ENCODE measurements around the gene VAPB.
"Not testable (repeated sequence)": the region's sequence is repeated elsewhere in the genome, so short reads cannot be mapped to it uniquely, and the experiment has no call there.

VAPB gene

DNA sequence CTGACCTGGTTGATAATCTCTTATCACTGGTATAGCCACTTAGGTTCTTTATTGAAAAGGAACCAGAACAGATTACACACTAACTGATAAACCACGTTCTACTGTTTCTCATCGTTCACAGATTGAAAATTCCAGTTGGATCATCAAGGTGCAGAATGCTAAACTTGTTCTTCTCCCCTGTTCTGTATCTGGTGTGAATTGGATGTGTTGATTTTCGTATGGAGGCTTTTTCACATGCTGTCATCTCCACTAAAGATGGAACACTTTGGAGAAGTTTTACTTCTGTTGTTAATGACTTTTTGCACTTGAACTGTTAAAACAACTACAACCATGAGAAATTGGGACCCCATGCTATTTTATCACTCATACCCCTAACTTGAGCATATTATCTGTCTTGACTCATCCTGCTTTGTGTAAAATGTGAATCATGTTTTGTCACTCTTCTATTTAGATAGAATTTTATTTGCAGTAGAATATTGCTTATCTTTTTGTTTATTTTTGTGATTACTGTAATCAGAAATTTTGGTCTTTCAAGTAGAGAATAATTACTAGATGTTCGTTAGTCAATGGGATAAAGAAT, 17.5 kb downstream of the VAPB start:
- Mint-ChIP-seq H3K27me3 (no peaks in the 10 kb centered on the region), H3K4me1 (peaks cover 13 to 29% of the 10 kb centered on the region in 2 donors), H3K27ac (no peak overlapping the region), H3K9me3 (no peaks in the 10 kb centered on the region), H3K4me3 (no peak overlapping the region), H3K36me3 (peaks cover 0 to 2% of the 10 kb centered on the region in 2 donors)
- DNase-seq (no peak), ATAC-seq (replicated peaks) (no peak)

DNA sequence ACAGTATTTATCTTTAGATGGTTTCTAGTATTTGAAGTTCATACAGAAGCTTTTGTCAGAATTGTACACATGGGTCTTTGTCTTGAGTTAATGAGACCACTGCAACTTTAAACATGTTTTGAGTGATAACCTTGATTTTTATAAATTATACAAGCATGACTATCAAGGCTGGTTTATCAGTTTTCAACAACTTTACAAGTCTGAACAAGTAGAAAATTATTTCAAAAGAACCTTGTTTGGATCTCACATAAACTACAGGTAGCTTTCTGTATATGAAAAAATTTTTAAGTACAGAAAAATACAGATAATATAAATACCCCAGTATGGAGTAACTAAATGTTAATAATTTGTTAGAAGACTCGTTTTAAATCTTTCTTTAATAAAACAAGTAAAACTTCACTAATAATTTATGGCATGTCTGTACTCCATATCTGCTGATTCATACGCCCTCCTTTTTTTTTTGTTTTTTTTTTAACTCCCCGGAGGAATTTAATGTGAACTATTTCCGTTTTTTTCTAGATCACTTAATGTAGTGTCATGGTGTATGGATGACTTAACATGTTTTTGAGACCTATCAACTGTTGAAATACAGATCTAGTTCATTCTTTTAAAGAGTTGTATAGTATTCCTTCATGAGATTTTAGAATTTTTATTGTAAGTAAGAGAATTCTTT, 18.3 kb downstream of the VAPB start:
- Mint-ChIP-seq H3K36me3 (peaks cover 0 to 2% of the 10 kb centered on the region in 2 donors), H3K9me3 (no peaks in the 10 kb centered on the region), H3K27ac (no peak overlapping the region), H3K4me1 (peaks cover 13 to 35% of the 10 kb centered on the region in 2 donors), H3K4me3 (no peak overlapping the region), H3K27me3 (no peaks in the 10 kb centered on the region)
- ATAC-seq (replicated peaks) (no peak), DNase-seq (no peak)

DNA sequence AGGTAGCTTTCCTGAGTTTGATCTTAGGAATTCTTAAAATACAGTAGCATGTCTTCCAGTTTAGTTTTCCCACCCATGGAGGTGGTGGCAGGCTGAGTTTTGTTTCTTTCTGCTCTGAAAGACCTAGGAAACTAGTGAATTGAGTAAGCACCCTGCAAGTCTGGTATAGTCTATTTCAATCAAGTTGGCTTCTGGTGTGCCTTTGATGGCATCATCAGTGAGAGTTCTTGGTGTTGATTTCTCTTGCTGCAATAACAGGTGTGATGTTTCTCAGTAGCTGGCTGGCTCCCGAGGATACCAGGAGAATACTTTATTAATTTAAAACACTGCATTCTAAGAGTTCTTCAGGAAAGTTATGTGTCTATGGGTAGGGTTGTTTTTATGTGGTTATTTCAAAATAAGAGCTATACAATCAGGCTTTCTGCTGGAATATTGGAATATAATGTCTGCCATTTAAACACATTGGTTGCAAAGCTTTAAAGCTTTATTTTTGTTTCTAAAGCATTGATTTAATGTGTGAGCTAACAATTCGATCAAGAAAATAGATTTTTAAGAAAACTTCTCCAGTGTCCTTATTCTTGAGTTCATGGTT, 19.0 kb downstream of the VAPB start:
- peaks cover 13 to 35% of the 10 kb centered on the region in 2 donors for H3K4me1 Mint-ChIP-seq
- no peaks in the 10 kb centered on the region for H3K27me3 Mint-ChIP-seq
- ATAC-seq (replicated peaks), result no peak
- H3K9me3 Mint-ChIP-seq, result no peaks in the 10 kb centered on the region
- no peak for DNase-seq
- H3K36me3 Mint-ChIP-seq, result peaks cover 0 to 2% of the 10 kb centered on the region in 2 donors
- H3K4me3 Mint-ChIP-seq, result no peak overlapping the region
- H3K27ac Mint-ChIP-seq, result peak overlapping the region; percentile 38

DNA sequence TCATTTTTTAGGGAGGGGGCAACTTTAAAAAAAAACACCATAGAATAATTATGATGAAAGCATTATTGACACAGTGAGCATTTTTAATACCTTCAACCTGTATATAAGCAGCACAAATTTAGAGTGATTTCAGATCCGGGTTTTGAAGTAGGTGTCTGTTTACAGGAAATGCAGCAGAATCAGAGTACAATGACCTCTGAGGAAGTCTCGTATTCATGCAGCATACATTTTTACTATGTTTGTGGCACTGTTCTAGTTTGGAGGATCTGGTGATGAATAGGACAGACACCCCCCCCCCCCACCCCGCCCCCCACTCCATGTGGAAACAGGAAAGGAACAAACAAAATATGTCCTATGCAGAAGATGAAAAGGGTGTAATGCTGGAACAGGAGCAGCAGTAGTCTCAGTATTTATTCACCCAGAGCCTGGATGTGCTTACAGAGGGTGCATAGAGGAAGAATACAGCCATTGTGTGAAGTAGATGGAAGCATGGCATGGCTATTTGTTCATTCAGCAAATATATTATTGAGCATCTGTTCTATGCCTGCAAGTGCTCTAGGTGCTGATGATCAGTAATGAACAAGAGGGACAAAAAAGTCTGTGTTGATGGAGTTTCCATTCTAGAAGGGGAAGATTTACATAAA, 19.7 kb downstream of the VAPB start:
- Mint-ChIP-seq H3K27ac (no peak overlapping the region), H3K4me1 (peaks cover 13 to 35% of the 10 kb centered on the region in 2 donors), H3K9me3 (no peaks in the 10 kb centered on the region), H3K4me3 (no peak overlapping the region), H3K36me3 (peaks cover 0 to 2% of the 10 kb centered on the region in 2 donors), H3K27me3 (no peaks in the 10 kb centered on the region)
- DNase-seq (no peak), ATAC-seq (replicated peaks) (no peak)

DNA sequence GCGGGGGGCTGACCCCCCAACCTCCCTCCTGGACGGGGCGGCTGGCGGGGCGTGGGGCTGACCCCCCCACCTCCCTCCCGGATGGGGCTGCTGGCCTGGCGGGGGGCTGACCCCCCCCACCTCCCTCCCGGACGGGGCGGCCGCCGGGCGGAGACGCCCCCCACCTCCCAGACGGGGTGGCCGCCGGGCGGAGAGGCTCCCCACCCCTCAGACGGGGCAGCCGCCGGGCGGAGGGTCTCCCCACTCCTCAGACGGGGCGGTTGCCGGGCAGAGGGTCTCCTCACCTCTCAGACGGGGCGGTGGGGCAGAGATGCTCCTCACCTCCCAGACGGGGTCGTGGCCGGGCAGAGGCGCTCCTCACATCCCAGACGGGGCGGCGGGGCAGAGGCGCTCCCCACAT, 25.2 kb downstream of the VAPB start:
- H3K27ac Mint-ChIP-seq, result not testable (repeated sequence)
- peaks cover 9 to 31% of the 10 kb centered on the region in 2 donors for H3K4me1 Mint-ChIP-seq

DNA sequence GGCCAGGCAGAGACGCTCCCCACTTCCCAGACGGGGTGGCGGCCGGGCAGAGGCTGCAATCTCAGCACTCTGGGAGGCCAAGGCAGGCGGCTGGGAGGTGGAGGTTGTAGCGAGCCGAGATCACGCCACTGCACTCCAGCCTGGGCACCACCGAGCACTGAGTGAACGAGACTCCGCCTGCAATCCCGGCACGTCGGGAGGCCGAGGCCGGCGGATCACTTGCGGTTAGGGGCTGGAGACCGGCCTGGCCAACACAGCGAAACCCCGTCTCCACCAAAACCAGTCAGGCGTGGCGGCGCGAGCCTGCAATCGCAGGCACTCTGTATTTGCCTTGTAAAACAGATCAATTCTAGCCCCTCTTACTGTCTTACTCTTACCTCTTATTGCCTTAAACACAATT, 25.8 kb downstream of the VAPB start:
- not testable (repeated sequence) for H3K27me3 Mint-ChIP-seq; H3K9me3 Mint-ChIP-seq; H3K4me3 Mint-ChIP-seq; H3K27ac Mint-ChIP-seq; DNase-seq; ATAC-seq (replicated peaks)
- Mint-ChIP-seq H3K4me1 (peaks cover 8 to 26% of the 10 kb centered on the region in 2 donors), H3K36me3 (peaks cover 16 to 26% of the 10 kb centered on the region in 2 donors)

More for the DNA sequence above, 25.2 kb downstream of the VAPB start:
- H3K9me3 Mint-ChIP-seq; ATAC-seq (replicated peaks); H3K27me3 Mint-ChIP-seq; H3K4me3 Mint-ChIP-seq; DNase-seq: not testable (repeated sequence)
- peaks cover 13 to 20% of the 10 kb centered on the region in 2 donors for H3K36me3 Mint-ChIP-seq

DNA sequence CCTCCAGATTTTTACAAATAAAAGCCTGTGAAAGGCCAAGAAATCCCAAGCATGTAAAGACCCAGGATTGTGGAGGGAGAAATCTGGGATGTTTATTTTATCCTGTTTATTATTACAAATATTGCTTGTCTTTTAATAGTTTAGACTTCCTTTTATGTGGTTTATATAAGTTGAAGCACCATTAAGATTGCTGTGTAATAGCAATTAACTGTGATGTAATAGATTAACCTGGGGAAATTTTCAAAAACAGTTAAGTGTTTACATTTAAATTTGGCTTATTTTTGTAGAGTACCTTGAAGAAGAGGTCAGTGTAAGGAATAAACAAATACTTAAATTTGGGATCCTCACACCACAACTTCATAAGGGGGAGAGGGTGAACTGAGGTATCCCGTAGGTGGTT, 27.0 kb downstream of the VAPB start:
- no peak for ATAC-seq (replicated peaks)
- DNase-seq, result no peak
- Mint-ChIP-seq H3K36me3 (peaks cover 24 to 37% of the 10 kb centered on the region in 2 donors), H3K9me3 (no peaks in the 10 kb centered on the region), H3K4me3 (no peak overlapping the region), H3K27ac (no peak overlapping the region), H3K27me3 (no peaks in the 10 kb centered on the region), H3K4me1 (peaks cover 6 to 22% of the 10 kb centered on the region in 2 donors)

DNA sequence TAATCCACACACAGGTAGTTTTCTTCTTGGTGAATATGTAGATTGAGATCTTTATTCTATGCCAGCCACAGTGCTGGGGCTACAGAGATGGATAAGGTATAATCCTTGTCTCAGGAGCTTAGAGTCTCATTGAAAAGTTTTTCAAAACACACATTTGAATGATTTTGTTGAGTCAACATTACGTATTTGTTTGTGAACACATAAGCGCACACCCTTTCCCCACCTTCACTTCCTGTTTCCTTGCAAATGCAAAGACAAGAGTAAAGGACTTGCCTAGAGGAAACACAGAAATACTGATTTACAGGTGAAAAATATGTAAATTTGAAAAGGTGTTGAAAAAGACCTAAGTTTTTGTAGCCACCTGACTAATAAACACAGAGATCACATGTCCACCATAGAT, 27.8 kb downstream of the VAPB start:
- DNase-seq, result no peak
- Mint-ChIP-seq H3K36me3 (peaks cover 24 to 37% of the 10 kb centered on the region in 2 donors), H3K27ac (no peak overlapping the region), H3K27me3 (no peaks in the 10 kb centered on the region), H3K4me1 (peaks cover 6 to 19% of the 10 kb centered on the region in 2 donors), H3K4me3 (no peak overlapping the region), H3K9me3 (no peaks in the 10 kb centered on the region)
- ATAC-seq (replicated peaks), result no peak

DNA sequence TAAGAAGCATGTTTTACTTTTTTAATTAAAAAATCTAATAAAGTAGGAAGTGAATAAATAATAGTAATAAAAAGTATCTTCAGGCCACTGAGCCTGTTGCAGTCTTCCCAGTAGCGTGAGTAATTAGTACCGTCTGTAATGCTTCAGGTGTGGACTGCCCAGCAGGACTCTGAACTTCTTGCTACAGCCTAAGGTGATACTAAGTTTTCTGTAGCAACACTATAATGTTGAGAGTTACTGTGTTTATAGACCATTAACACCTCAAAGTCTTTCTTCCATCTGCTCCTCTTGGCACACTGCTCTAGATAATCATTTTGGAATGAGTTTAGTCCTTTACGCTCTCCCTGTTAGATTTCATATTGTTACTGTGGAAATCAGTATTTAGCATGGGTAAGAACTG, 28.4 kb downstream of the VAPB start:
- H3K4me1 Mint-ChIP-seq, result peaks cover 6 to 16% of the 10 kb centered on the region in 2 donors
- H3K27me3 Mint-ChIP-seq, result no peaks in the 10 kb centered on the region
- H3K27ac Mint-ChIP-seq, result no peak overlapping the region
- DNase-seq (no peak), ATAC-seq (replicated peaks) (no peak)
- no peaks in the 10 kb centered on the region for H3K9me3 Mint-ChIP-seq
- H3K4me3 Mint-ChIP-seq, result no peak overlapping the region
- peaks cover 24 to 37% of the 10 kb centered on the region in 2 donors for H3K36me3 Mint-ChIP-seq

DNA sequence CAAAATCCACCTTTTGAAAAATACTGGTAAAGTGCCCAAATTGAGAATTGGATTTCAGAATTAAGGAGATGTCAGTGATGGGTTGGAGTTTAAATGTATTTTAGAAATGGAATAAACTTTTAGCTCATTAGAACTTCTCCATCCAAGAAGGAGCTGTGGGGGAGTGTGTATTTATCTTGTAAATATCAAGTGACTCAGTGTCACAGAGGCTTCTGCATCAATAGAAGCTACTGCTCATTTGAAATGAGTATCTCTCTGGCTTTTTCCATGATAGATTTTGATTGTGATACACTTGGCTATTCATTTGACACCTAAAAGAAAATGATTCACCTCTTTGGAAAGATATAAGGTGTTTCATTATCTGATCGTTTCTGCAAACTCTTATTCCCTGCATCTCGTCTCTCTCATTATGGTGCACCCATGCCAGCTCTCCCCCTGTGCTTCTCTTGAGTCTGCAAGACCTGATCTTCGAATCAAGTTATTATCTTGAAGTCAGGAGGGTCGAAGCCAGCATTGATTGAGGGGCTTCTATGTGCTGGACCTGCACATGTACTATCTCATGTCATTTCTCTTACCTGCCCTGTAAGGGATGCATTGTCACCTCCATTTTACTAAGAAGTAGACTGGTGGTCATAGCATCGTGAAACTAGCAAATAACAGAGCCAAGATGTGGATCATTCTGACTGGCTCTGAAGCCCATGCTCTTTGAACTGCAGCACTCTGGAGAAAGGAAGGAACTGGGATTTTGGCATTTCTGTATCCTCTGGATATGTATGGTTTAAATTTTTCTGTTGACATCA, 30.1 kb downstream of the VAPB start:
- DNase-seq (no peak), ATAC-seq (replicated peaks) (no peak)
- Mint-ChIP-seq H3K27me3 (no peaks in the 10 kb centered on the region), H3K9me3 (no peaks in the 10 kb centered on the region), H3K4me1 (peaks cover 6 to 16% of the 10 kb centered on the region in 2 donors), H3K27ac (peak overlapping the region; percentile 44), H3K4me3 (no peak overlapping the region), H3K36me3 (peaks cover 25 to 38% of the 10 kb centered on the region in 2 donors)

DNA sequence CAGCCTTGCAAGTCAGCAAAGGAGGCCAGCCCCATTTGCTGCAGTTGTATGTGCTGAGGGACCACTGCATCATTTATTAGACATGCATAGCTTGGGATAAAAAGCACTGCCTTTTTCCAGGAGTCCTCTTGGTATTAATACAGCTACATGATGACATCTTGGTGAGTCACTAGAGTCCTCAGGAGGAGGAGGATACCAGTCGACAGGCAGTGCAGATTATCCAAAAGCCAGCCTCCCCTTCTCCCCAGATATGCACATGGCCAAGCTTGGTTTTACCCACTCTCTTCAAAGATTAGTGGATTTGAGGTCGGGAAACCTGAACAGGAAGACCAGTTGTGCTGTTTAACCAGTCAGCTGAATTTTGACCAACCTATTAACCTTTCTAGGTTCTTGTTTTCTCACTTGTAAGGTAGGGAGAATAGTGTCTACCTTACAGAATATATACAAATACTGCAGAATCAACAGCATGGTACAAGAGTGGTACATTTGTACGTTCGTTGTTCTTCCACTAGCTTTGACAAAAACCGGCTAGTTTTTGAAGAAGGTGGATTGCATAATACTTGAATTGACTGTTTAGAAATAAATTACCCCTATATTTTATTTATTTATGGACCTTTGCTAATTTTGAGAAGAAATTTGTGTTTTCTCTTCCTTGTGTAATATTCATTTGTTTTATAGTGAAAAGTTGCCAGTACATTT, 31.9 kb downstream of the VAPB start:
- Mint-ChIP-seq H3K4me1 (peaks cover 9 to 10% of the 10 kb centered on the region in 2 donors), H3K36me3 (peaks cover 30 to 43% of the 10 kb centered on the region in 2 donors), H3K9me3 (no peaks in the 10 kb centered on the region), H3K4me3 (no peak overlapping the region), H3K27me3 (no peaks in the 10 kb centered on the region), H3K27ac (no peak overlapping the region)
- ATAC-seq (replicated peaks) (no peak), DNase-seq (no peak)

DNA sequence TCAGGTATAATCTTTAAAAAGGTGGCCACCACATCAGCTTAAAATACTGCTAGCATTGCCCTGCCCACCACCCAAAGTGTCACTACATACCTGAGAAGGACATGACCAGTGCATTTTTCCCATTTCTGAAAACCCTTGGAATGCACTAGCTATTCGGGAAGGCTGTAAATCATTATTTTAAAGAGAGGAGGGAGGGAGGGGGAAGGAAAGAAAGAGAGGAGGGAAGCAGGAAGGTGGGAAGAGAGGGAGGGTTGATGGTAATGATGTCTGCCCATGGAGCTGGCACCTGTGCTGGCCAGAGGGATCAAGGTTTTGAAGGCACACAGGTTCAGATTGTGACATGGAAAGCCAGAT, 32.4 kb downstream of the VAPB start:
- DNase-seq (no peak), ATAC-seq (replicated peaks) (no peak)
- Mint-ChIP-seq H3K9me3 (no peaks in the 10 kb centered on the region), H3K27me3 (no peaks in the 10 kb centered on the region), H3K36me3 (peaks cover 30 to 38% of the 10 kb centered on the region in 2 donors), H3K4me3 (no peak overlapping the region), H3K4me1 (peaks cover 5% of the 10 kb centered on the region in 2 donors), H3K27ac (no peak overlapping the region)

DNA sequence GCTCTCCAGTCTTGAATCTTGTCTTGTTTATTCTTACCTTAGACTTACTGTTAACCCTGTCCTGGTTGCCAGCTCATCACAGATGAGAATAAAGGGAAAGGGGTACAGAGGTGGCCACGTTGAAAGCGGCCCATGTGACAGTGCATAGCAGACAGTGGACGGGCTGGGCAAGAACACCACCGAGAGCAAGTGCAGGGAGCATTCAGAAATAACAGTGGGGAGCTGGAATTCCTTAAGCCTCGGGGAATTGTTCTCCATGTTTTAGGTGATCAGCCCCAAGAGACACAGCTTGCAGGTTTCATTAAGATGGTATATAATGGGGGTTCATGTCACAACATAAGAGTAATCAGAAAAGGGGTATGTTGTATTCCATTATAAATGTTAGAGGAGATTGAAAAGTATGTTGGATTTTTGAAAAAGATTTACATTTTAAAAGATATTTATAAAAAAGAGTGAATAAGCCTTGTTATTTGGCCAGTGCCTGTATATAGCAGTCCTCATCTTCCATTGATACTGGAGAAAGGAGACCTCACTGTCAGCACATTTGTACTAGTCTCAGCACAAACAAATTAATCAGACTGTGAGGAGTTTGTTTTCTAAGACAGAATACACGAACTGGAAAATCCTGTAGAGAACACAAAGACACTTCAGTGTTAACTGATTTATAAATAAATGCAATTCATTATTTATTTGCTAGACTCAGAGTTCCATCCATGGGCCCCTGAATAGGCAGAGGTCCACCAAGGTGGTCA, 35.4 kb downstream of the VAPB start:
- Mint-ChIP-seq H3K9me3 (no peaks in the 10 kb centered on the region), H3K36me3 (peaks cover 22 to 29% of the 10 kb centered on the region in 2 donors), H3K4me3 (no peak overlapping the region), H3K27me3 (no peaks in the 10 kb centered on the region), H3K4me1 (peaks cover 0 to 2% of the 10 kb centered on the region in 2 donors), H3K27ac (no peak overlapping the region)
- no peak for DNase-seq
- ATAC-seq (replicated peaks), result no peak
